ENCODE results near the gene MYG1. TPM values are rescaled to one million over a fixed set of nuclear protein-coding genes. Genes with fewer than 3 reads are reported as not detected.

MYG1 gene
- total and polyA plus RNA-seq, 9 donors: 29.9 to 80.3 (median 57.8) TPM

GRCh38 chr12:53353257-53353655, 53.8 kb downstream of the MYG1 start:
- Histone ChIP-seq H3K4me1 (ENCODE audit: insufficient read depth) (no peaks in the 10 kb centered on the region), H3K4me3 (no peak overlapping the region), H3K36me3 (no peaks in the 10 kb centered on the region), H3K9me3 (no peaks in the 10 kb centered on the region), H3K27me3 (no peaks in the 10 kb centered on the region), H3K27ac (no peak overlapping the region)
- intact Hi-C loops (cut with DNase I): loop anchor here (2.0 to 10.0 kb wide), 5 partner anchors 68 to 156 kb away; partner anchors contain the start of genes NPFF (in 2 of the 4), AMHR2 (in 1 of the 4) and TARBP2 (in 1 of the 4)
- no peak for DNase-seq
- WGBS, 3 donors: 88 to 90% (median 89%) methylated on average over 5 of the region's 5 CpGs
- TF ChIP-seq, protein P1, sequence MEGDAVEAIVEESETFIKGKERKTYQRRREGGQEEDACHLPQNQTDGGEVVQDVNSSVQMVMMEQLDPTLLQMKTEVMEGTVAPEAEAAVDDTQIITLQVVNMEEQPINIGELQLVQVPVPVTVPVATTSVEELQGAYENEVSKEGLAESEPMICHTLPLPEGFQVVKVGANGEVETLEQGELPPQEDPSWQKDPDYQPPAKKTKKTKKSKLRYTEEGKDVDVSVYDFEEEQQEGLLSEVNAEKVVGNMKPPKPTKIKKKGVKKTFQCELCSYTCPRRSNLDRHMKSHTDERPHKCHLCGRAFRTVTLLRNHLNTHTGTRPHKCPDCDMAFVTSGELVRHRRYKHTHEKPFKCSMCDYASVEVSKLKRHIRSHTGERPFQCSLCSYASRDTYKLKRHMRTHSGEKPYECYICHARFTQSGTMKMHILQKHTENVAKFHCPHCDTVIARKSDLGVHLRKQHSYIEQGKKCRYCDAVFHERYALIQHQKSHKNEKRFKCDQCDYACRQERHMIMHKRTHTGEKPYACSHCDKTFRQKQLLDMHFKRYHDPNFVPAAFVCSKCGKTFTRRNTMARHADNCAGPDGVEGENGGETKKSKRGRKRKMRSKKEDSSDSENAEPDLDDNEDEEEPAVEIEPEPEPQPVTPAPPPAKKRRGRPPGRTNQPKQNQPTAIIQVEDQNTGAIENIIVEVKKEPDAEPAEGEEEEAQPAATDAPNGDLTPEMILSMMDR (IDR thresholded peaks at IDR 0.05): no peak
- no peak for TF ChIP-seq POLR2A (IDR thresholded peaks at IDR 0.05)
- no peak for TF ChIP-seq EP300 (IDR thresholded peaks at IDR 0.05)

- Histone ChIP-seq H3K4me1 (ENCODE audit: insufficient read depth) (no peaks in the 10 kb centered on the region), H3K4me3 (no peak overlapping the region), H3K9me3 (no peaks in the 10 kb centered on the region), H3K36me3 (no peaks in the 10 kb centered on the region), H3K27me3 (no peaks in the 10 kb centered on the region), H3K27ac (no peak overlapping the region)
- intact Hi-C loops (cut with DNase I): loop anchor here in 2 of 4 donors (5.0 to 10.0 kb wide), 2 partner anchors 150 to 152 kb away; partner anchors contain the start of genes NPFF (in 2 of the 2) and TARBP2 (in 1 of the 2)
- TF ChIP-seq, protein P1 (IDR thresholded peaks at IDR 0.05): no peak
- no peak for TF ChIP-seq POLR2A (IDR thresholded peaks at IDR 0.05)
- no peak for DNase-seq
- WGBS, 3 donors: 64 to 69% (median 67%) methylated on average over 3 of the region's 3 CpGs
These were observed 55.6 kb downstream of the MYG1 start for GRCh38 chr12:53355121-53355520.

Other genes with a start within 250 kb of the MYG1 start
- 100 to 1,000 TPM in 6 of 7 donors, 10 to 100 TPM in 1; 88.7 to 255 (median 190) TPM for gene TNS2, start 249.6 kb upstream of the MYG1 start, total RNA-seq
- gene TNS2, start 249.6 kb upstream of the MYG1 start, polyA plus RNA-seq: 100 to 1,000 TPM in 1 of 2 donors, 10 to 100 TPM in 1; 66.8 to 161 TPM
- gene SPRYD3, start 220.3 kb upstream of the MYG1 start, total RNA-seq: 10 to 100 TPM; 28.5 to 88.1 (median 79.9) TPM
- gene SPRYD3, start 220.3 kb upstream of the MYG1 start, polyA plus RNA-seq: 10 to 100 TPM; 36.9 to 39.9 TPM
- 100 to 1,000 TPM in 6 of 7 donors, 10 to 100 TPM in 1; 81.3 to 685 (median 224) TPM for gene IGFBP6, start 202.0 kb upstream of the MYG1 start, total RNA-seq
- gene IGFBP6, start 202.0 kb upstream of the MYG1 start, polyA plus RNA-seq: 100 to 1,000 TPM in 1 of 2 donors, 10 to 100 TPM in 1; 78.9 to 112 TPM
- under 1 TPM in 3 of 7 donors, not detected in 4; 0.17 to 0.72 (median 0.53) TPM for gene SOAT2, start 196.2 kb upstream of the MYG1 start, total RNA-seq
- under 1 TPM; 0.07 to 0.28 TPM for gene SOAT2, start 196.2 kb upstream of the MYG1 start, polyA plus RNA-seq
- 10 to 100 TPM in 6 of 7 donors, 1 to 10 TPM in 1; 9.7 to 56.9 (median 46.4) TPM for gene ZNF740, start 119.0 kb upstream of the MYG1 start, total RNA-seq
- gene ZNF740, start 119.0 kb upstream of the MYG1 start, polyA plus RNA-seq: 10 to 100 TPM; 14.6 to 23.6 TPM
- gene CSAD, start 118.8 kb upstream of the MYG1 start, total RNA-seq: 10 to 100 TPM; 24.4 to 36.0 (median 28.0) TPM
- gene CSAD, start 118.8 kb upstream of the MYG1 start, polyA plus RNA-seq: 10 to 100 TPM; 19.8 to 29.5 TPM
- gene ITGB7, start 92.4 kb upstream of the MYG1 start, total RNA-seq: 1 to 10 TPM in 6 of 7 donors, under 1 TPM in 1; 0.96 to 2.9 (median 1.7) TPM
- gene ITGB7, start 92.4 kb upstream of the MYG1 start, polyA plus RNA-seq: 1 to 10 TPM in 1 of 2 donors, under 1 TPM in 1; 0.45 to 3.1 TPM
- 10 to 100 TPM in 6 of 7 donors, 1 to 10 TPM in 1; 8.7 to 37.0 (median 31.7) TPM for gene RARG, start 67.5 kb upstream of the MYG1 start, total RNA-seq
- 10 to 100 TPM; 18.8 to 22.0 TPM for gene RARG, start 67.5 kb upstream of the MYG1 start, polyA plus RNA-seq
- gene ESPL1, start 31.4 kb upstream of the MYG1 start, total RNA-seq: 1 to 10 TPM in 1 of 7 donors, under 1 TPM in 6; 0.11 to 1.6 (median 0.24) TPM
- gene ESPL1, start 31.4 kb upstream of the MYG1 start, polyA plus RNA-seq: under 1 TPM; 0.37 to 0.40 TPM
- 1,000 to 10,000 TPM in 2 of 7 donors, 100 to 1,000 TPM in 5; 603 to 1,792 (median 728) TPM for gene PFDN5, start 4.2 kb upstream of the MYG1 start, total RNA-seq
- gene PFDN5, start 4.2 kb upstream of the MYG1 start, polyA plus RNA-seq: 1,000 to 10,000 TPM; 1,635 to 1,700 TPM
- gene AAAS, start 21.9 kb downstream of the MYG1 start, total RNA-seq: 10 to 100 TPM; 23.4 to 47.6 (median 43.0) TPM
- gene AAAS, start 21.9 kb downstream of the MYG1 start, polyA plus RNA-seq: 10 to 100 TPM; 41.4 to 42.9 TPM
- not detected for gene SP7, start 36.7 kb downstream of the MYG1 start, total RNA-seq
- under 1 TPM; 0.02 to 0.10 TPM for gene SP7, start 36.7 kb downstream of the MYG1 start, polyA plus RNA-seq
- 100 to 1,000 TPM in 2 of 7 donors, 10 to 100 TPM in 5; 48.7 to 109 (median 90.8) TPM for gene SP1, start 80.5 kb downstream of the MYG1 start, total RNA-seq
- gene SP1, start 80.5 kb downstream of the MYG1 start, polyA plus RNA-seq: 10 to 100 TPM; 25.7 to 59.2 TPM
- gene AMHR2, start 124.2 kb downstream of the MYG1 start, total RNA-seq: 10 to 100 TPM; 15.3 to 48.6 (median 35.0) TPM
- gene AMHR2, start 124.2 kb downstream of the MYG1 start, polyA plus RNA-seq: 10 to 100 TPM; 11.2 to 32.5 TPM
- gene PRR13, start 142.0 kb downstream of the MYG1 start, total RNA-seq: 100 to 1,000 TPM in 4 of 7 donors, 10 to 100 TPM in 3; 46.1 to 131 (median 116) TPM
- gene PRR13, start 142.0 kb downstream of the MYG1 start, polyA plus RNA-seq: 100 to 1,000 TPM; 125 to 320 TPM
- gene PCBP2, start 152.4 kb downstream of the MYG1 start, total RNA-seq: 1,000 to 10,000 TPM in 2 of 7 donors, 100 to 1,000 TPM in 5; 413 to 1,163 (median 948) TPM
- gene PCBP2, start 152.4 kb downstream of the MYG1 start, polyA plus RNA-seq: 1,000 to 10,000 TPM in 1 of 2 donors, 100 to 1,000 TPM in 1; 642 to 1,354 TPM
- 10 to 100 TPM; 19.5 to 53.2 (median 30.8) TPM for gene MAP3K12, start 199.8 kb downstream of the MYG1 start, total RNA-seq
- gene MAP3K12, start 199.8 kb downstream of the MYG1 start, polyA plus RNA-seq: 10 to 100 TPM; 19.5 to 33.4 TPM
- 10 to 100 TPM; 14.1 to 25.6 (median 21.9) TPM for gene TARBP2, start 201.6 kb downstream of the MYG1 start, total RNA-seq
- gene TARBP2, start 201.6 kb downstream of the MYG1 start, polyA plus RNA-seq: 10 to 100 TPM in 1 of 2 donors, 1 to 10 TPM in 1; 9.8 to 19.9 TPM
- 1 to 10 TPM in 1 of 7 donors, under 1 TPM in 1, not detected in 5; 0.68 to 1.1 TPM for gene NPFF, start 207.8 kb downstream of the MYG1 start, total RNA-seq
- gene NPFF, start 207.8 kb downstream of the MYG1 start, polyA plus RNA-seq: not detected

Measured in ovary (tissue), 9 donors.